CD4-positive, alpha-beta T cell treated with Interferon alpha-2 for 1 hour (primary cell): ENCODE data around the gene WWC1.

Source experiments
- DNase-seq, 2 donors: peaks; one replicate each; pipeline ENCODE4 v3.0.0-alpha.2; 2020 to 2022

Gene WWC1

GRCh38 chr5:168365581-168366081, 74.2 kb downstream of the WWC1 start:
- no peak for DNase-seq

- DNase-seq, result no peak
Measured at GRCh38 chr5:168366116-168366515, 74.7 kb downstream of the WWC1 start.

DNA sequence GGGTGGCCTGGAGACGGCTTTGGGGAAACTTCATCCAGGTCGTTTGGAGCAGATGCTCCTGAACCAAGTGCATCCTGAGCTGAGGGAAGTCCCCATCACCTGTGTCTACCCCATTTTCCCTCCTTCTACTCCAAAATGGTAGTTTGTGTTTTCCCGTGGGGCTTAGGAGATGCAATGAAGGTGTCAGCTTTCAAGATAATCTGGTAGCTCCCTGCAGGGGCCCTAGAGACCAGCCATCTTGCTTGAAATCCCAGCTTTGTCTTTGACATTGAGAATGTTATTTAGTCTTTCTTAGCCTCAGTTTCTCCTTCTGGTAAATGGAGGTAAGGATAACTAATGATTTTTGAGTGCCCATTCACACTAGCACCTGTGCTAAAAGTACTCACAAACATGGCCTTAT, 77.4 kb downstream of the WWC1 start:
- DNase-seq, result no peak

GRCh38 chr5:168370831-168371230, 79.4 kb downstream of the WWC1 start:
- DNase-seq, result no peak

- no peak for DNase-seq
Measured at GRCh38 chr5:168372356-168372946, 81.0 kb downstream of the WWC1 start.

- no peak for DNase-seq
Measured at GRCh38 chr5:168374532-168374931, 83.1 kb downstream of the WWC1 start.

DNA sequence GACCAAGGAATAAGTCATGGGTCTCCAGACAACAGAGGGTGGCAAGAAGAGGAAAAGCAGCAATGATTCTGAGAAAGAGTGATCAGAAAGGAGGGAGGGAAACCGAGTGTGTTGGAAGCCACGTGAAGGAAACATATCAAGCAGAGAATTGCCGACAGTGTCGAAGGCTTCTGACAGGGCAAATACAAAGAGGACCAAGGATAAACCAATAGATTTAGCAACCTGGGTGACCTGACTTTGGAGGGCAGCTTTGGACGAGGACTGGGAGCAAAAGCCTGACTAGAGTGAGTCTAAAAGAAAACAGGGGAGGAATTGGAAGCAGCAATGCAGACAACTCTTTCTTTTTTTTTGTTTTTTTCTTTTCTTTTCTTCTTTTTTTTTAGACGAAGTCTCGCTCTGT, 83.8 kb downstream of the WWC1 start:
- no peak for DNase-seq

DNA sequence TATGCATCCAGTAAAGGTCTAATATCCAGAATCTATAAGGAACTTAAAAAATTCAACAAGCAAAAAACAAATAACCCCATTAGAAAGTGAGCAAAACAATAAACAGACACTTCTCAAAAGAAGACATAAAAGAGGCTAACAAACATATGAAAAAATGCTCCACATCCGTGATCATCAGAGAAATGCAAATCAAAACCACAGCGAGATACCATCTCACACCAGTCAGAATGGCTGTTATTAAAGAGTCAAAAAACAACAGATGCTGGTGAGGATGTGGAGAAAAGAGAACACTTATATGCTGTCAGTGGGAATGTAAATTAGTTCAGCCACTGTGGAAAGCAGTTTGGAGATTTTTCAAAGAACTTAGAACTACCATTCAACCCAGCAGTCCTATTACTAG, 86.1 kb downstream of the WWC1 start:
- DNase-seq, result peak in 1 of 2 donors; percentile 76

DNA sequence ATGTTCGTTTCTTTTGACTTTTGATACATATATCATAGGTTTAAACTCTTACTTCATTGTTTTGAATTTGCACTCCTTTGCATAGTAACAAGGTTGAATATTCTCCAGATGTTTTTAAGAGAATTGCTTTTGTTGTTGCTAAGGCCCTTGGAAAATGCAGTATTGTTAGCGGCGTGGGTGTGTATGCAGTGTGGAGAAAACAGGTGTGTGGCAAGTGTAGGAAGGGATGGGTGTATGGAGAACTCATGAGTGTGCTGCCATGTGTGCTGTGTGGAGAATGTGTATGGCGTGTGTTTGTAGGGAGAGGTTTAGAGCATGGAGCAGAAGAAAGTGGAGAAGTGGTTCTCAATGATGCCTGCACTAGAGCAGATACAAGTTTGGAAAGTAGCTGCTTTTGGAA, 87.3 kb downstream of the WWC1 start:
- DNase-seq, result no peak

DNA sequence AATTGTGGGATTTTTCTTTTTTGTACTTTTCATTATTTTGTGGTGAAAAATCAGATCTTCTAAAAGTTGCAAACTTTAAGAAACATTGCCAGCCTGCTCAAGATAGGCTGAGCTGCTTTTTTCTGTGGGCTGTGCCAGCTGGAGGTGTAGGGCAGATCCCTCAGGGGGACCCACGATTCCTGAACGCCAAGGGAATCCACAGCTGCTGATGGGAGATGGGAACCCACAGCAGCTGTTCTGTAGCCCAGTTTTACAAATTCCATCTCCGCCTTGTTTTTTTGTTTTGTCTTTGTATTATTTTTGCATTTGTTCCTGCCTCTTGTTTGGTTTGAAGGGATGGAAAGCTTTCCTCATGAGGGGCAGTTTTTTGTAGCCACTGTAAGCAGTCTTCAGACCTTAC, 91.0 kb downstream of the WWC1 start:
- no peak for DNase-seq

DNA sequence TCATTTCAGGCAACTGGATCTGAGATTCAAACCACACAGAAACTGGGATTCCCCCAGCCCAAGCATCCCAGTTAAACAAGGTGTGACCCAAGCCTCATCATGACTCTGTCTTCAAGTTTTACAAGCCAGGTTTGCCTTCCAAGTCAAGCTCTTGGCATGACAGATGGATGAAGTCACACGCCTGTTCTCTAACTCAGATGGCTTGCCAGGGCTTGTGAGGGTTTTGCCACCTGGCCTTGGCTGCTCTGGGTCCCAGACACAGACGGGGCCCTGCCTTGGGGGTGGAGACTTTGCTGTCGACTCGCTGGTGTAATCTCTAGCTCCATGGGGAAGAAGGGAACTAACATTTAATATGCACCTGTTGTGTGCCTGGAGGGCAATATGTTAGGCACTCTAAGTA, 99.0 kb downstream of the WWC1 start:
- DNase-seq, result no peak

DNA sequence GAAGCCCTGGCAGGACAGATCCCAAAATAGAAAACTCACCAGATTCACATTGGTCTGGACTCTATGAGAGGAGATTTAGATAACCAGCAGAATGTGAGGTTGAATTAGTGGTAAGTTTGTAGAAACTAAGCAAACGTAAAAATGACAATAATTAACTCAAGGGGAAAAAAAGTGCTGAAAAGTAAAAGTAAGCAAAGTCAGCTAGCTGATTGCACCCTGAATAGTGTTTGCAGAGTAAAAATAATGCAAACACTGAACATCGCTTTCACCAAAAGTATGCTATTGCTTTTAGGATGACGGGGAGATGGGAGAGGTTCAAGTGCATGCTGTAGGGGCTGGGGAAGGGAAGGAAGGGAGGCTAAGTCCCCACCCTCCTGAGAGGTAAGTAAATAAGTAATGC, 102.3 kb downstream of the WWC1 start:
- no peak for DNase-seq

DNA sequence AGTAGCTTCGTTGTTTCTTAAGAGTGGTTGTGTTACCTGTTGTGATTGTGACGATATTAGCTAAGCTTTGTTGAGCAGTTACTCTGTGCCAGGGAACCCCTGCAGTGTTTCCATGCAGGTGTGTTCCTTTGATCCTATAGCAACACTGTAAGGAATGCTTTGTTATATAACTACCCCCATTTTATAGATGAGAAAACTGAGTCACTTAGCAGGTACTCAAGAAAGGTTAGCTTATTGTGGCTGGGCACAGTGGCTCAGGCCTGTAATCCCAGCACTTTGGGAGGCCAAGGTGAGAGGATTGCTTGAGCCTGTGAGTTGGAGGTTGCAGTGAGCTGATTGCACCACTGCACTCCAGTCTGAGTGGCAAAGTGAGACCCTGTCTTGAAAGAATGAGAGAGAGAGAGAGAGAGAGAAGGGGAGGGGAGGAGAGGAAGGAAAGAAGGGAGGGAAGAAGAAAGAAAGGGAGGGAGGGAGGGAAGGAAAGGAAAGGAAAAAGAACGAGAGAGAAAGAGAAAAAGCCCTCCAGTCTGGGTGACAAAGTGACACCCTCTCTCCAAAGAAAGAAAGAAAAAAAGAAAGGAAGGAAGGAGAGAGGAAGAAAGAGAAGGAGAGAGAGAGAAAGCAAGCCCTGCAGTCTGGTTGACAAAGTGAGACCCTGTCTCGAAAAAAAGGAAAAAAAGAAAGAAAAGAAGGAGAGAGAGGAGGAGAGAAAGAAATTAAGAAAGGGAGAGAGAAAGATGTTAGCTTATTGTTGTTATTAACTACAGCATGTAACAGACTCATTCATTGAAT, 109.2 kb downstream of the WWC1 start:
- no peak for DNase-seq

DNA sequence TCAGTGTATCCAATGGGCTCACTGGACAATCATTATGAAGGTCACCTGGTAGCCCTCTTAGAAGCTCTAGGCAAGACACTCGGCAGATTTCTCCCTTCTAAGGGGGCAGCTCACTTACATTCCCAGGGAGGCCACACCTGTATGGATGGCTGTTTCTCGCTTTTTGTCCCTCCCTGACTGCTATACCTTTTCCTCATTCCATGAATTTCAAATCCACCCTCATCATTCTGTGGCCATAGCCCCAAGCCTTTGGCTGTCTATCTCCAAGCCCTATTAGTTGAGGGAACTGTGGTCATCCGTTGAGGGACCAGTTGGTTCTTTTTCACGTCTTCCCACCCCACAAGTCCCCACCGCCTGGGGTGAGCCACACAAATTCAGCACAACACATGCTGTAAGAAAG, 109.8 kb downstream of the WWC1 start:
- DNase-seq, result no peak

DNA sequence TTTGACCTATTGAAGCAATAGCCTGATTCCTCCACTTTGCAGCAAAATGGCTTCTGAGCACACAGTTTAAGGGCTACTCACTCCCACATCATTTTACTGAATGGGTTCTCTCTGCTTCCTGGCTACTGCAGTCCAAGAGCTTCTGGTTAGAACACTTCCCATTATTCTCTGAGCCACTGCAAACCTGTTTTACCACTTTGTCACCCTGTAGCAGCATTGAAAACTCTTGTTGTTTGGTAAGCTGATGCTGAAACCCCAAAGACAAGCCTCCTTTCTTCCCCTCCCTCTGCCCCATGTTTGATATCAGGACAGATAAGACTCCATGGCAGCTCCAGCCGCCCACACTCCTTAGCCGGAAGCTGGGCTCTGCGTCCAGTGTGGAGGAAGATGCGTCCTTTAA, 110.4 kb downstream of the WWC1 start:
- no peak for DNase-seq

GRCh38 chr5:168404365-168404764, 112.9 kb downstream of the WWC1 start:
- DNase-seq, result no peak

DNA sequence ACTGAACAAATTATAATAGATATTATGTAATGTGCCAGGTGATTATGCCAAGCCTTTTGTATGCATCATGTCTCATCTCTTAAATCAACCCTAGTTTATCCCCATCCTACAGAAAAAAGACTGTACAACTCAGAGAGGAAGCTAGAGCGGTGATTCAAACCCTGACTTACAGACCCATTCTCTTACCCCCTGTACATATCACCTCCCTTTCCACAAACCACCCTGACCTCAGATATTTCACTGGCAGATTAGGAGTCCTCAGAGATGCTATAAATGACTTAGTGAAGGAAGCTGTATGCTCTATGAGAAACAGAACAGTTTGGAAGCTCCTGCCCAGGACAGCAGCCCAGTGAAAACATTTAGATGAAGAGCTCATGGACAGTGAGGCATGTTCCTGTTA, 115.8 kb downstream of the WWC1 start:
- no peak for DNase-seq

DNA sequence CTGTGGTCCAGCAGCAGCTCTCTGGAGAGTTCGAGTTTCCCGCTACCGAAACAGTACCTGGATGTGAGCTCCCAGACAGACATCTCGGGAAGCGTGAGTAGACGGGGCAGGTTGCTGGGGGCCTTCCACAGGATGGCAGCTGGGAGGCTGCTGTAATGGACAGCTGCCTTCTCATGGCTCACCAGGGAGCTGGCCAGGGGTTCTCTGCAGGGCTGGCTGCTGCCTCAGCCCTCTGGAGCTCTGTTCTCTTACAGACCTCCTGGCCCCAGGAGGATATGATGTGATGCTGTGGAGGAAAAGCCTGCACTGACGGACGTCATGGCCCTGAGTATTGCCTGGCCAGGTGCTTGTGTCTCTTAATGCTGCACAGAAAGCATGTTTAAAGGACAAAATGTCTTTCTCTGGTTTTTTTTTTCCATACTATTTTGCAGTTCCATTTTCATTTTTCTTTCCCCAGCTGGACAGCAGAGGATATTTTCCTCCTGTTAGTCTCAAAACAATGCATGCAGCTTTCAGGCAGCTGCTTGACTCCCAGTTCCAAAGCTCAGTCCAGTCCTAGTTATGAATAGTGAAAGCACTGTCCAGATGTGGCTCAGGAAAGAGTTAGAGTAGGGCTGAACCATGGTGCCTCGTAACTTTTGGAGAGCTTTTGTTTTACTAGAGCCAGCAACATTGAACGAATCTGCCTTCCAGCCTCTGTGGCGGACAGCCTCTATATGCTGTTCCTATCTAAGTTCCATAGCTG, 117.3 kb downstream of the WWC1 start:
- no peak for DNase-seq

- peak in 1 of 2 donors; percentile 39 for DNase-seq
Measured at GRCh38 chr5:168409591-168410458, 118.4 kb downstream of the WWC1 start.

- no peak for DNase-seq
Measured at GRCh38 chr5:168411871-168412270, 120.4 kb downstream of the WWC1 start.

GRCh38 chr5:168413062-168413461, 121.6 kb downstream of the WWC1 start:
- DNase-seq, result no peak

DNA sequence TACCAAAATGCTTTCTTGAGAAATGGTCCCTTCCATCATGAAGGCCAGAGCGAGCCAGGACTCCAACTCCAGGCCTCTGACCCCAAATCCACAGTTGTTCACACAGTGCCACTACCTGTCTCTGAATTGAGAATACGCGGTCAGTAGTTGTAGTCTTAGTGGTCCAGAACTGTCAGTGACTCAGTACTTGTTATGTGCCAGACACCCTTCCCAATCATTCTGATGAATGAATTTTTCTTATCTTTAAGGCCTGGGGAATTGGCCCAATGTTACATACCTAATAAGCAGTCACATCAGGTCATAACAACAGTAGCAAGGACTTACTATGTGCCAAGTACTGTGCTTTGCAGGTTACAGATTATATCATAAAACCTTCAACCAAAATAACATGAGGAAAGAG, 122.2 kb downstream of the WWC1 start:
- no peak for DNase-seq

DNA sequence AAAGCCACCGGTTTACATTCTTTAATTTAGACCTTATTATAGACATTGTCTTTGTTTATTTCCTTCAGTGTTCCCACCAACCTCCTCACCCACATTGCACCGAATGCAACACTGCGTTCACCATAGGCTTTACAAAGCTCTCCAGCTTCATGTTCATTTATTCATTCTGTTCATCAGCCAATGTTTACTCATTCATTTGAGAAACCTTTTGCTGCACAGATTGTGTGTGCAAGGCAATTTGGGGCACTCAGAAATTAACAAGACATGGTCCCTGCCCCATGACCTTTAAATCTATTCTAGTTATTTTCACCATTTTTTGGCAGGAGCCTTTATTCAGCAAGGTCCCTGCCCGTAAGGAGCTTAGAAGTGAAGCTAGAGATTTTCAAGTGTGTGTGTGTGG, 124.0 kb downstream of the WWC1 start:
- DNase-seq, result no peak
